NB4 (cell line): ENCODE measurements around the gene BOLA2.
"Not testable (repeated sequence)": the region's sequence is repeated elsewhere in the genome, so short reads cannot be mapped to it uniquely, and the experiment has no call there.

Source experiments
- CTCF ChIP-seq: IDR thresholded peaks from one replicate; pipeline ENCODE4 v1.5.1; 2012; ENCODE audit warnings: low read depth, low read length
- MYC ChIP-seq: IDR thresholded peaks from 2 replicates; pipeline ENCODE4 v1.6.1; 2011; ENCODE audit warnings: low read depth, low read length
- POLR2A ChIP-seq: IDR thresholded peaks from 2 replicates; pipeline ENCODE4 v1.6.1; 2011; ENCODE audit warnings: mild to moderate bottlenecking; ENCODE audit not compliant: insufficient read length; ENCODE audit errors: extremely low read depth

- not testable (repeated sequence) for TF ChIP-seq CTCF, POLR2A, MYC
Measured at GRCh38 chr16:29454269-29454668, at the start of gene BOLA2, which contains the start of gene SLX1B.
